Measurements from ENCODE around the gene ACOT12. TPM values are rescaled to one million over a fixed set of nuclear protein-coding genes. Genes with fewer than 3 reads are reported as not detected.

ACOT12 gene
- total RNA-seq, 1 donor from 2014 or later, result not detected

GRCh38 chr5:81397176-81397575 lies 3.2 kb upstream of the ACOT12 start:
- H3K36me3 ChIP-seq, result no peaks in the 10 kb centered on the region
- no peak overlapping the region for H3K4me3 ChIP-seq
- H3K4me1 ChIP-seq, result peaks cover 7% of the 10 kb centered on the region
- H3K27me3 ChIP-seq, result peaks cover 27% of the 10 kb centered on the region
- intact Hi-C loops (cut with DNase I), result no loop called here
- no peak overlapping the region for H3K27ac ChIP-seq
- no peak for DNase-seq
- H3K9me3 ChIP-seq, result no peaks in the 10 kb centered on the region
- no peak for ATAC-seq
- TF ChIP-seq CTCF (IDR thresholded peaks at IDR 0.05), result no peak

GRCh38 chr5:81395262-81395661 lies 1.3 kb upstream of the ACOT12 start:
- Histone ChIP-seq H3K9me3 (no peaks in the 10 kb centered on the region), H3K4me1 (peaks cover 7% of the 10 kb centered on the region), H3K27me3 (peaks cover 41% of the 10 kb centered on the region), H3K36me3 (no peaks in the 10 kb centered on the region), H3K27ac (no peak overlapping the region), H3K4me3 (no peak overlapping the region)
- DNase-seq (no peak), ATAC-seq (no peak)
- no peak for TF ChIP-seq CTCF (IDR thresholded peaks at IDR 0.05)
- intact Hi-C loops (cut with DNase I), result no loop called here

GRCh38 chr5:81393430-81393782 lies 528 bp downstream of the ACOT12 start:
- ATAC-seq (no peak), DNase-seq (no peak)
- H3K36me3 ChIP-seq, result no peaks in the 10 kb centered on the region
- no peak for TF ChIP-seq CTCF (IDR thresholded peaks at IDR 0.05)
- H3K4me1 ChIP-seq, result peaks cover 7% of the 10 kb centered on the region
- H3K27me3 ChIP-seq, result peaks cover 41% of the 10 kb centered on the region
- H3K4me3 ChIP-seq, result peak overlapping the region; percentile 33
- no peaks in the 10 kb centered on the region for H3K9me3 ChIP-seq
- intact Hi-C loops (cut with DNase I), result no loop called here
- H3K27ac ChIP-seq, result no peak overlapping the region

GRCh38 chr5:81389025-81389424 lies 4.9 kb downstream of the ACOT12 start:
- intact Hi-C loops (cut with DNase I), result no loop called here
- Histone ChIP-seq H3K4me1 (peaks cover 3% of the 10 kb centered on the region), H3K27ac (no peak overlapping the region), H3K36me3 (no peaks in the 10 kb centered on the region), H3K4me3 (no peak overlapping the region), H3K9me3 (no peaks in the 10 kb centered on the region), H3K27me3 (peaks cover 41% of the 10 kb centered on the region)
- no peak for DNase-seq
- ATAC-seq, result no peak
- no peak for TF ChIP-seq CTCF (IDR thresholded peaks at IDR 0.05)

- intact Hi-C loops (cut with DNase I), result no loop called here
- no peak for DNase-seq
- TF ChIP-seq CTCF (IDR thresholded peaks at IDR 0.05), result no peak
Observed at GRCh38 chr5:81388169-81388568, 5.8 kb downstream of the ACOT12 start.

GRCh38 chr5:81383867-81384266 lies 10.1 kb downstream of the ACOT12 start:
- no peaks in the 10 kb centered on the region for H3K4me1 ChIP-seq
- no peaks in the 10 kb centered on the region for H3K9me3 ChIP-seq
- H3K27ac ChIP-seq, result no peak overlapping the region
- intact Hi-C loops (cut with DNase I), result no loop called here
- peaks cover 12% of the 10 kb centered on the region for H3K27me3 ChIP-seq
- no peak overlapping the region for H3K4me3 ChIP-seq
- H3K36me3 ChIP-seq, result no peaks in the 10 kb centered on the region
- ATAC-seq (peak; percentile 41), DNase-seq (no peak)
- TF ChIP-seq CTCF (IDR thresholded peaks at IDR 0.05), result no peak

More at GRCh38 chr5:81388169-81388568, 5.8 kb downstream of the ACOT12 start:
- Histone ChIP-seq H3K27ac (no peak overlapping the region), H3K27me3 (peaks cover 33% of the 10 kb centered on the region), H3K4me1 (no peaks in the 10 kb centered on the region), H3K4me3 (no peak overlapping the region), H3K9me3 (no peaks in the 10 kb centered on the region), H3K36me3 (no peaks in the 10 kb centered on the region)
- ATAC-seq, result no peak
